ENCODE data around the gene UTP25.

The UTP25 gene

DNA sequence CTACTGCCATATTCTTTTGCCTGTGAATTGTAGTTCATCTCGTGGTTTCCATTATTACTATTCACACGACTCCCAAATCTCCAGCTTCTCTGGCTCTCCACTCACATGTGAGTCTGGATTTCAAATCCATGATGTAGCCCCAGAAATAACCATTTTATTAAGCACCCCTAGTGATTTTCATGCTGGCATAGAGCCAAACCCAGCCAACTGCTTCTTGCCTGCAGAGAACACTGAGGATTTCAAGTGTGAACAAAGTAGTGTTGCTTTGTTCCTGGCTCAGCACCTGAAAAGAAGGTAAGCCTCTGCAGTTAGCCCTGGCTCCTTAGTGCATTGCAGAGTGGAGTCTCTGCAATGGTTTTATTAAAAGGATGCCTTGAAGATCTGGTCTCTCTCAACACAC is 25.9 kb downstream of the UTP25 start:
- DNase-seq (ENCODE audit: low read depth): no peak
- TF ChIP-seq, protein P1, sequence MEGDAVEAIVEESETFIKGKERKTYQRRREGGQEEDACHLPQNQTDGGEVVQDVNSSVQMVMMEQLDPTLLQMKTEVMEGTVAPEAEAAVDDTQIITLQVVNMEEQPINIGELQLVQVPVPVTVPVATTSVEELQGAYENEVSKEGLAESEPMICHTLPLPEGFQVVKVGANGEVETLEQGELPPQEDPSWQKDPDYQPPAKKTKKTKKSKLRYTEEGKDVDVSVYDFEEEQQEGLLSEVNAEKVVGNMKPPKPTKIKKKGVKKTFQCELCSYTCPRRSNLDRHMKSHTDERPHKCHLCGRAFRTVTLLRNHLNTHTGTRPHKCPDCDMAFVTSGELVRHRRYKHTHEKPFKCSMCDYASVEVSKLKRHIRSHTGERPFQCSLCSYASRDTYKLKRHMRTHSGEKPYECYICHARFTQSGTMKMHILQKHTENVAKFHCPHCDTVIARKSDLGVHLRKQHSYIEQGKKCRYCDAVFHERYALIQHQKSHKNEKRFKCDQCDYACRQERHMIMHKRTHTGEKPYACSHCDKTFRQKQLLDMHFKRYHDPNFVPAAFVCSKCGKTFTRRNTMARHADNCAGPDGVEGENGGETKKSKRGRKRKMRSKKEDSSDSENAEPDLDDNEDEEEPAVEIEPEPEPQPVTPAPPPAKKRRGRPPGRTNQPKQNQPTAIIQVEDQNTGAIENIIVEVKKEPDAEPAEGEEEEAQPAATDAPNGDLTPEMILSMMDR (conservative IDR thresholded peaks at IDR 0.05; ENCODE audit: low read depth, low read length): no peak
- no peak overlapping the region for H3K4me3 ChIP-seq (ENCODE audit: low read length)

DNA sequence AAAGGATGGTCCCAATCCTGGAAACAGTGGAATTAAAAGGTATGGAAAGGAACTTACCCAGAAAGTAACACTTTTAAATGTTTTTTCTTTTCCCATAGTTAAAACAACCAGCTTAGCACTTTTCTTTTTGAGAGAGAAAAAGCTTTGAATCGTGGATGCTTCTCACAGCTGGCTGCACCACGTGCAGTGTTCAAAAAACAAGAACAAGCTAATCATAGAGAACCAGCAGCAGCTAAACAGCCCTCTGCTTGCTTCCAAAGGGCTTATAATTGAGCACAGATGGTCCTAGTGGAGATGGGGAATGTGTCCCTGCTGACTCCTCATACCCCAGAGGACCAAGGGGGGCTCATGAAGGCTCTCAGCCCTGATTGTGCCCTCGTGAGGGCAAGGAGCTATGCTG is 26.4 kb downstream of the UTP25 start:
- TF ChIP-seq, protein P1 (conservative IDR thresholded peaks at IDR 0.05; ENCODE audit: low read depth, low read length): no peak
- H3K4me3 ChIP-seq (ENCODE audit: low read length): no peak overlapping the region
- no peak for DNase-seq (ENCODE audit: low read depth)

DNA sequence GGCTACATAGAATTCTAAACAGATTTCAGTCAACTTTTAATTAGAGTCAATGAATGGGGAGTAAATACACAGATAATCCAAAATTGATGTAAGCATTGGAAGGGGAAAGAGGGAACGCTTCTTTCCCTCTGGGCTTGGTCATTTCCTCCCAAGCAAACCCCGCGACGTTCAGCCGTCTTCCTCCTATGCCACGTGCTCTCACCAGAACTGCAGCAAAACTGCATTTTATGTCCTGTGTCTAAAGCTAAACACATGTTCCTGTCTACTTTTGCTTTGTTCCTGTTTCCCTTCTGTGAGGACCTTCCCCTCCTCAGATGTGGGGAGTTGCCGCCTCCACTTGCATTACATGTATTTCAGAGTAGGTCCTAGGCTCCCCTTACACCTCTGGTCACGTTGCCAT is 27.2 kb downstream of the UTP25 start:
- no peak for DNase-seq (ENCODE audit: low read depth)
- TF ChIP-seq, protein P1 (conservative IDR thresholded peaks at IDR 0.05; ENCODE audit: low read depth, low read length): no peak
- H3K4me3 ChIP-seq (ENCODE audit: low read length): no peak overlapping the region

DNA sequence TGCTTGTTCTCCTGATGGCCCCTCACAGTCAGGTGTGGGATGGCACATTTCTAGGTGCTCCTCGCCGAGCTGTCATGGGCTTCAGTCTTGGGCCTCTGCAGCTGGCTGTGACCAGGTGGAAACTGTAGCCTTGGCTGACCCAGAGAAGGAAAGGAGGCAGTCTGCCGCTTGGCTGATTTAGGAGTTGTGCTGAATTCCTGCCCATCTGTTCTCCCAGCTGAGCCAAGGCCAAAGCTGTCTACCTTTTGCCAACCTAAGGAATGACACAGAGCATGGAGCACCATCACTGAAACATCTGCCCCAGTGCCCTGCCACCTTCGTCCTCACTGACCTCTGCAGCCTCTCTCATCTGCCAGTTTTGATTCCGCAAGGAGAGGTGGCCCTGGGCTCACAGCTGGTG is 27.9 kb downstream of the UTP25 start:
- DNase-seq (ENCODE audit: low read depth): no peak
- TF ChIP-seq, protein P1 (conservative IDR thresholded peaks at IDR 0.05; ENCODE audit: low read depth, low read length): no peak
- no peak overlapping the region for H3K4me3 ChIP-seq (ENCODE audit: low read length)

DNA sequence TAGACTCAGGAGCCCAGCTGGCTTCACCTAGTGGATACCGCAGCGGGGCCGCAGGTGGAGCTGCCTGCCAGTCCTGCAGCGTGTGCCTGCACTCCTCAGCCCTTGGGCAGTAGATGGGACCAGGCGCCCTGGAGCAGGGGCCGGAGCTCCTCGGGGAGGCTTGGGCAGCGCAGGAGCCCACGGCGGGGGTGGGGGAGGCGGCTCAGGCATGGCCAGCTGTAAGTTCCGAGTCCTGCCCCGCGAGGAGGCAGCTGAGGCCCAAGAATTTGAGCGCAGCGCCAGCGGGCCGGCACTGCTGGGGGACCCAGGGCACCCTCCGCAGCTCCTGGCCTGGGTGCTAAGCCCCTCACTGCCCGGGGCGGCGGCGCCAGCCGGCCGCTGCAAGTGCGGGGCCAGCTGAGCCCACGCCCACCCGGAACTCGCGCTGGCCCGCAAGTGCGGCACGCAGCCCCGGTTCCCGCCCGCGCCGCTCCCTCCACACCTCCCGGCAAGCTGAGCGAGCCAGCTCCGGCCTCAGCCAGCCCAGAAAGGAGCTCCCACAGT is 30.9 kb downstream of the UTP25 start:
- TF ChIP-seq, protein P1 (conservative IDR thresholded peaks at IDR 0.05; ENCODE audit: low read depth, low read length): no peak
- DNase-seq (ENCODE audit: low read depth): no peak
- H3K4me3 ChIP-seq (ENCODE audit: low read length): no peak overlapping the region

DNA sequence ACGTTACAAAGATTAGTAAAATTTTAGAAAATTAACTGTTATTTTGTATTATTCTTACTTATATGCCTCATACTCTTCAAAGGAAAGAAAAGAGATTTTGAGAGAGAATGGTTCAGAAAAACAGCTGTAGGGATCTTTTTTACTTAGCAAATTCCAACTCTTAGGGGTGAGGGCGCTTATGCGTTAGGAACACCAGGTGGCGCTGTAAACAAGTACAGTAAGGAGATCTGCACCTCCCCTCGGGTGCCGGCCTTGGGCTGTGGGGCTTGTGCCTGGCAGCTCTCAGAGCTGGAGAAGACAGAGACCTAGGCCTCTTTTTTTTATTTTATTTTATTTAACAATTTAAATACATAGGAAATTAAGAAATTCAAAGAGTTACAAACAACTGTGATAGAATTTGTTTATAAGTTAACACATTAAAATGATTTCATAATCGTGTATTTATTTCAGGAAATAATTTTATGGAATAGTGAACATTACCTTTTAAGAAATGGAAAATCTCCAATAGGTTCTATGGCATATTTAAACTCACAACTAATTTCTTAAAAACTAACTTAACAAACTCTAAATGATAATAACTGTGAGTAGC is 32.6 kb downstream of the UTP25 start:
- TF ChIP-seq, protein P1 (conservative IDR thresholded peaks at IDR 0.05; ENCODE audit: low read depth, low read length): peak; percentile 90
- H3K4me3 ChIP-seq (ENCODE audit: low read length): no peak overlapping the region
- peak; percentile 75 for DNase-seq (ENCODE audit: low read depth)

DNA sequence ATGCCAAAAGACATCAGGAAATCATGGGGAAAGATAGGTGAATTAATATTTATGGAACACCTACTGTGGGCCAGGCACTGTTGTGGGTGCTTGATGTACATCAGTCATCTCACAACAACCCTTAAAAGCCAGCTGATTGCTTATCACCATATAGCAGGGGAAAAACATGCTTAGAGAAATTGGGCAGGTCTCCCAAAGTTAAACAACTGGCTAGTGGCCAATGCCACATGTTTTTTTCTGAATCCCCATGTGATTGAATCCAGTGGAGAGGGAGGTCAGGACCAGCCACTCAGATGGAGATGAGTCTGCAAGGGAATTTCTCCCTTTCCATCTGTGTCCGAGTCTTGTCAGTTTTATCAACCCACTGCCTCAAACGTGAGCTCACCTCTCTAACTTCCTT is 33.5 kb downstream of the UTP25 start:
- H3K4me3 ChIP-seq (ENCODE audit: low read length): no peak overlapping the region
- TF ChIP-seq, protein P1 (conservative IDR thresholded peaks at IDR 0.05; ENCODE audit: low read depth, low read length): no peak
- DNase-seq (ENCODE audit: low read depth): no peak

Data from retinal pigment epithelial cell (primary cell).